ENCODE measurements around the gene AKAP17A.
"Not testable (repeated sequence)": the region's sequence is repeated elsewhere in the genome, so short reads cannot be mapped to it uniquely, and the experiment has no call there.

AKAP17A gene, protein sequence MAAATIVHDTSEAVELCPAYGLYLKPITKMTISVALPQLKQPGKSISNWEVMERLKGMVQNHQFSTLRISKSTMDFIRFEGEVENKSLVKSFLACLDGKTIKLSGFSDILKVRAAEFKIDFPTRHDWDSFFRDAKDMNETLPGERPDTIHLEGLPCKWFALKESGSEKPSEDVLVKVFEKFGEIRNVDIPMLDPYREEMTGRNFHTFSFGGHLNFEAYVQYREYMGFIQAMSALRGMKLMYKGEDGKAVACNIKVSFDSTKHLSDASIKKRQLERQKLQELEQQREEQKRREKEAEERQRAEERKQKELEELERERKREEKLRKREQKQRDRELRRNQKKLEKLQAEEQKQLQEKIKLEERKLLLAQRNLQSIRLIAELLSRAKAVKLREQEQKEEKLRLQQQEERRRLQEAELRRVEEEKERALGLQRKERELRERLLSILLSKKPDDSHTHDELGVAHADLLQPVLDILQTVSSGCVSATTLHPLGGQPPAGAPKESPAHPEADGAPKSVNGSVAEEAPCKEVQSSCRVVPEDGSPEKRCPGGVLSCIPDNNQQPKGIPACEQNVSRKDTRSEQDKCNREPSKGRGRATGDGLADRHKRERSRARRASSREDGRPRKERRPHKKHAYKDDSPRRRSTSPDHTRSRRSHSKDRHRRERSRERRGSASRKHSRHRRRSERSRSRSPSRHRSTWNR

DNA sequence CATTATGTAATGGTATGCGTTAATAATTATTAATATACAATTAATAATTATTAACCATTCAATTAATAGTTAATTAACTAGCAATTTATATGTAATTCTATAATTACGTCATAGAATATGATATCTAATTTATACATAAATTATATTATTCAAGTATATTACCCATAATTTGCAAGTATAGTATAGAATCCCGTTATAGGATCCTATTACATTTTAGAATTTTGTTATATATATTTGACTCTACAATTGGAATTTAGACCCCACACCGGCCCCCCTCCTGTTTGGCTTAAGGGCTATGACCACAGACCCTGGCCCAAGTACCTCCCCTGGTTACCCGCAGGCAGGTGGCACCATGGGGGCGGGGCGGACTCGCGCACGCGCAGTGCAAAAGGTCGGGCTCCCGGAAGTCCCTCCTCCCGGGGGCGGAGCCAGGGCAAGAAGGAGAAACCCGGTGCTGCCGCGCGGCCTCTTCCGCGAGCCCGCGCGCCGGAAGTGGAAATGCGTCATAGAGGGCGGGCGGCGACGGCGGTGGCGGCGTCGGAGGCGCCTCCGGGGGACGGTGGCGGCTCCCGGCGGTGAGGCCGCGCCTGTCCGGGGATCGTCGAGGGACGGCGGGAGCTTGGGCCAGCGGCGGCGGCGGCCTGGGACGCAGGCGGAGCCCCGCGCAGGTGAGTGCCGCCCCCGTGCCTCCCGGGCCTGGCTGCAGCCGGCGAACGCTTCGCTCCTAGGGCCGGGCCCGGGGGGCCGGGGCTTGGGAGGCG lies at the start of gene AKAP17A:
TSS of gene AKAP17A (plus strand) at position 503 of the 761 bp plus-strand sequence. CDS start 1,859 bp downstream, outside the sequence.
- peak; percentile 94 to 98 (median 98) for DNase-seq (ENCODE audit: low read depth in 4 of 4, low spot score in 1 of 4)

DNA sequence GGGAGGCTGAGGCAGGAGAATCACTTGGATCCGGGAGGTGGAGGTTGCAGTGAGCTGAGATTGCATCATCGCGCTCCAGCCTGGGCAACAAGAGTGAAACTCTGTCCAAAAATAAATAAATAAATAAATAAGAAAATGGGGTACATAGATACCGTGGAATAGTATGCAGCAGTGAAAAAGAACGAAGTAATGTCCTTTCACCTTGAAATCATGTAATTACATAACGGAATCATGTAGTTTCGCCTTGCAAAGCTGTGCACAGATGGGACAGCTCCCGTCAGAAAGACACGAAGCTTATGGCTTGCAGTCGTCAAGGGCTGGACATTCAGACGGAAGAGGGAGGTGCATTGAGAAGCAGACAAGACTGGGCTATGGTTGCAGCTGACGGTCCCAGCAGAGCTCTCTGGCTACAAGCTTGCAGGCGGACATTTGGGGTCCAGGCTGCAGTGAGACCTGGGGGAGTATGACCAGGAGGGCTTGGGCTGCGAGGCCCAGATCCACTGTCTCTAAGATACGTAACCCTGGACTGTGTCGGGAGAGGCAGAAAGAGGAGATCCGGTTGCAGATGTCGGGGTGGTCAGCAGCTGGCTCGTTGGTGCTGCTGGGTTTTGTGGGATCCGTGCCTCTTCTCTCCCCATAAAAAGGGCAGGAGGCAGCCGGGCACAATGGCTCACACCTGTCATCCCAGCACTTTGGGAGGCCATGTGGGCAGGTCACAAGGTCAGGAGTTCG lies 48.2 kb upstream of the AKAP17A start:
- DNase-seq (ENCODE audit: low read depth in 4 of 4, low spot score in 1 of 4) = no peak

DNA sequence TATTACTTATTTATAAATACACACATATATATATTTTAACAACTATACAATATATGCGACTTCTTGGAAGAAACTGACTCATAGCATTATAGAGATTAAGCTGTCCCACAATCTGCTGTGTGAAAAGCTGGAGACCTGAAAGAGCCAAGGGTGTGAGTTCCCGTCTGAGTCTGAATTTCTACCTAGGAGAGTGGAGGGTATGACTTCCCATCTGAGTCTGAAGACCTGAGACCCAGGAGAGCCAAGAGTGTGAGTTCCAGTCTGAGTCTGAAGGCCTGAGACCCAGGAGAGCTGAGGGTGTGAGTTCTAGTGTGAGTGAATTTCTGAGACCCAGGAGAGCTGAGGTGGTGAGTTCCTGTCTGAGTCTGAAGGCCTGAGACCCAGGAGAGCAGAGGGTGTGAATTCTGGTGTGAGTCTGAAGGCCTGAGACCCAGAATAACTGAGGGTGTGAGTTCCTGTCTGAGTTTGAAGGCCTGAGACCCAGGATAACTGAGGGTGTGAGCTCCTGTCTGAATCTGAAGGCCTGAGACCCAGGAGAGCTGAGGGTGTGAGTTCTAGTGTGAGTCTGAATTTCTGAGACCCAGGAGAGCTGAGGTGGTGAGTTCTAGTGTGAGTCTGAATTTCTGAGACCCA lies 45.5 kb upstream of the AKAP17A start:
- DNase-seq (ENCODE audit: low read depth in 4 of 4, low spot score in 1 of 4) = no peak

DNA sequence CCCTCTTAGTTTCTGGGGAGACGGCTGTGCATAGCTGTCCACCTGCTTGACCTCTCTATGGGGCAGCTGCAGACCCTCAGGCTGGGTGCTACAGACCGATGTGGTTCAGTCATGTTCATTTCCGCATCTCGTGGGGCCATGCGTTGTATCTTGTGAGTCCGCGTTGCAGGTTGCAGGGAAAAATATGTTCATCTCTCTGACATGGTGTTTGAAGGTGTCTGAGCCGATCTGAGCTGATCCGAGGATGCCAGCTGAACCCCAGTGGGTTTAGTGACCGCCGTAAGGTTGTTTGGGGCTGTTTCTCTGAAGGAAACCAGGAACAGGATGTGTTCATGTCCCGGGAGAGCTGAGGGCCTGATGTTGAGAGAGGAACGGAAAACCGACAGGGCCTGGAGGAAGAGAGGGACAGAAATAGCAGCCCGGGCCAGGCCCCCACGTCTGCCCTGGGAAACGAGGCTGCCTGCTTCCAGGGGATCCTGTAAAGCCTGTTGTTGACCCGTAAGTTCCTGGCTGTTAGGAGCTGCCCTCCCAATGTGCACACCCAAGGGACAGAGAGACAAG lies 44.6 kb upstream of the AKAP17A start:
- DNase-seq (ENCODE audit: low read depth in 4 of 4, low spot score in 1 of 4) = no peak

DNA sequence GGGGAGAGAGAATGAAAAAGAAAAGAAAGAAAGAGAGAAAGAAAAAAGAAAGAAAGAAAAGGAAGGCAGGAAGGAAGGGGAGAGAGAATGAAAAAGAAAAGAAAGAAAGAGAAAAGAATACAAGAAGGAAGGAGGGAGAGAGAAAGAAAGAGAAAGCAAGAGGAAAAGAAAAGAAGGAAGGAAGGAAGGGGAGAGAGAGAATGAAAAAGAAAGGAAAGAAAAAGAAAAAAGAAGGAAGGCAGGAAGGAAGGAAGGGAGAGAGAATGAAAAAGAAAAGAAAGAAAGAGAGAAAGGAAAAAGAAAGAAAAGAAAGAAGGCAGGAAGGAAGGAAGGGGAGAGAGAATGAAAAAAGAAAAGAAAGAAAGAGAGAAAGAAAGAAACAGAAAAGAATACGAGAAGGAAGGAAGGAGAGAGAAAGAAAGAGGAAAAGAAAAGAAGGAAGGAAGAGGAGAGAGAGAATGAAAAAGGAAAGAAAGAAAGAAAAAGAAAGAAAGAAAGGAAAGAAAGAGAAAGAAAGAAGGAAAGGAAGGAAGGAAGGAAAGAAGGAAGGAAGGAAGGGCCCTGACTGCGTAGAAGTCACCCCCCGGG lies 39.4 kb upstream of the AKAP17A start:
- no peak for DNase-seq (ENCODE audit: low read depth in 4 of 4, low spot score in 1 of 4)

DNA sequence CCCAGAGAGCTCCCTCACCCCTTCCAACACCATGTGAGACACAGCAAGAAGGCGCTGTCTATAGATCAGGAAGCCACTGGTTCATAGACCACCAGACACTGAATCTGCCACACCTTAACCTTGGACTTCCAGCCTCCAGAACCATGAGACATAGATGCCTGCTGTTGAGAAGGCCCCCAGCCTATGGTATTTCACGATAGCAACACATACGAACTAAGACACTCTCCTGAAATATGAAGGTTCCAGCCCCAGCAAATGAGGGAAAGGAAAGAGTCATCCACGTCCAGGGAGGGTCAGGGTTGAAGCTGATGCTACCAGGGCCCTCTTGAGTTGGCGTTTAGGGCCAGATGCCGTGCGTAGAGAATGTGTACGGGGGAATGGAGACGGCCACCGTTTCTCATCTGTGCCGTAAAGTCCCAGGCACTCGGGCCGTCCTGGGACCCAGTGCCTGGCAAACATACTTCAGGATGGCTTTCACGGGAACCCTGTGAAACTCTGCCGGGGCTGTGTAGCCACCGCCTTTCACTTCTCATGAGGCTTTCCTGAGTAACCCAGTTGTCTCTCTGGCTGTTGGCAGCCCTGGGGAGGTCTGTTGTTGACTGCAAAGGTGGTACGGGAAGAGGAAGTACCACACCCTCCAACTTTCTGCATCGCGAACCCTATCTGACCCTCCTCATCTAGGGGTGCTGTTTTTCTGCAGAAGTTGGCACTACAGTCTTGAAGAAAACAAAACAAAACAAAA lies 36.8 kb upstream of the AKAP17A start:
- no peak for DNase-seq (ENCODE audit: low read depth in 4 of 4, low spot score in 1 of 4)

DNA sequence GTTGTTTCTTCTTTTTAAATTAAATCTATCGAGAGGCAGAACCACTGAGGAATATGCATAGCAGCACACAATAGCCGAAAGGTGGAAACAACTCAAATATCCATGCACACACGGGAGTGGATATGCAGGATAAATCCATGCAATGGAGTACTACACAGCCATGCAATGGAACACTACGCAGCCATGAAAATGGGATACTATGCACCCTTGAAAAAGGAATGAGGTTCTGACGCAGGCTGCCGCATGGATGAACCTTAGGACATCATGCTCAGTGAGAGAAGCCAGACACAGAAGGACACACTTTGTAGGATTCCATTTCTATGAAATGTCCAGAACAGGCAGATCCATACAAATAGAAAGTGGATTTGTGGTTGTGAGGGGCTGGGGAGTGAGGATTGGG lies 36.0 kb upstream of the AKAP17A start:
- no peak for DNase-seq (ENCODE audit: low read depth in 4 of 4, low spot score in 1 of 4)

DNA sequence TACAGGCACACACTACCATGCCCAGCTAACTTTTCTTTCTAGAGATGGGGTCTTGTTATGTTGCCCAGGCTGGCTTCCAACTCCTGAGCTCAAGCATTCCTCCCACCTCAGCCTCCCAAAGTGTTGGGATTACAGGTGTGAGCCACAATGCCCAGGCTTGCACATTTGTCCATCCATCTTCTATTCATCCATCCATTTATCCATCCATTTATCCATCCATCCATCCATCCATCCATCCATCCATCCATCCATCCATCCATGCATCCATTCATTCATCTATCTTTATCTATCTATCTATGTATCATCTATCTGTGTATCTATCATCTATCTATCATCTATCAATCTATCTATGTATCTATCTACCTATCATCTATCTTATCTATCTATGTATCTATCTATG lies 34.0 kb upstream of the AKAP17A start:
- DNase-seq (ENCODE audit: low read depth in 4 of 4, low spot score in 1 of 4) = not testable (repeated sequence)

DNA sequence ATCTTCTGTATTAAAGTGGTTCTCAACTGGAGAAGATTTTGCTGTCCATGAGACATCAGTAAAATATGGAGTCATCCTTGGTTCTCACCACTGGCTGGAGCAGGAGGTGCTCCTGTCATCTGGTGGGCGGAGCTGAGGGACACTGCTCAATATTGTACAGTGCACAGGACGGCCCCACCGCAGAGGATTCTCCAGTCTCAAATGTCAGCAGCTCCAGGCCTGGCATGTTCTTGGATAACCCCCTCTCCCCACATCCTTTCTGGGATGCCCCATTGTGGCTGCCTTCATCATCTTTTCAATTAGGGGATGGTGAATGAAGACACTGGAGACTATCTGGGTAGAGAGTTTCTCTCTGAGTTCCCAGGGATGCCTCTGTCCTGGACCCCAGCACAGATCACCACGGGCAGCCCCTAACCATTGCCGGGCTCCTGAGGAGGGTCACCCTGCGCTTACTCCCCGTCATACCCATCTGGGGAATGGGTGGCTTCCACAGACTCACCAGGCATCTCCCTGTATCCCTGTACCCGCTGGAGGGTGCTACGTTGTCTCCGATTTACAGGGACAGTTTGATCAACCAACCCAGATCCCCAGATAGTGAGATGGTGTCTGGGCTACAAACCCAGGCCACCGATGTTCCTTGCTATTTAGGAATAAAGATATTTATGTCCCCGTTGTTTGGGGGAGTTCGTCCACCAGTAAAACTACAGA lies 32.5 kb upstream of the AKAP17A start:
- no peak for DNase-seq (ENCODE audit: low read depth in 4 of 4, low spot score in 1 of 4)

DNA sequence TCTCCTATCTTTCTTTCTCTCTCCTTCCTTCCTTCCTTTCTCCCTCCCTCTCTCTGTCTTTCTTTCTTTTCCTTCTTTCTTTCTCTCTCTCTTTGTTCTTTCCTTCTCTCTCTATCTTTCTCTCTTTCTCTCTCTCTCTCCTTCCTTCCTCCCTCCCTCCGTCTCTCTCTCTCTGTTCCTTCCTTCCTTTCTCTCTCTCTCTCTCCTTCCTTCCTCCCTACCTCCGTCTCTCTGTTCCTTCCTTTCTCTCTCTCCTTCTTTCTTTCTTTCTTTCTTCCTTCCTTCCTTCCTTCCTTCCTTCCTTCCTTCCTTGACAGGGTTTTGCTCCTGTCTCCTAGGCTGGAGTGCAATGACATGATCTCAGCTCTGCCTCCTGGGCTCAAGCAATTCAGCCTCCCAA lies 30.2 kb upstream of the AKAP17A start:
- DNase-seq (ENCODE audit: low read depth in 4 of 4, low spot score in 1 of 4) = no peak

DNA sequence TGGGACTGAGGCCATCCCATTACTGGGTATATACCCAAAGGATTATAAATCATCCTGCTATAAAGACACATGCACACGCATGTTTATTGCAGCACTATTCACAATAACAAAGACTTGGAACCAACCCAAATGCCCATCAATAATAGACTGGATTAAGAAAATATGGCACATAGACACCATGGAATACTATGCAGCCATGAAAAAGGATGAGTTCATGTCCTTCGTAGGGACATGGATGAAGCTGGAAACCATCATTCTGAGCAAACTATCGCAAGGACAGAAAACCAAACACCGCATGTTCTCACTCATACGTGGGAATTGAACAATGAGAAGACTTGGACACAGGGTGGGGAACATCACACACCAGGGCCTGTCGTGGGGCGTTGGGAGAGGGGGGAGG lies 27.3 kb upstream of the AKAP17A start:
- not testable (repeated sequence) for DNase-seq (ENCODE audit: low read depth in 4 of 4, low spot score in 1 of 4)

DNA sequence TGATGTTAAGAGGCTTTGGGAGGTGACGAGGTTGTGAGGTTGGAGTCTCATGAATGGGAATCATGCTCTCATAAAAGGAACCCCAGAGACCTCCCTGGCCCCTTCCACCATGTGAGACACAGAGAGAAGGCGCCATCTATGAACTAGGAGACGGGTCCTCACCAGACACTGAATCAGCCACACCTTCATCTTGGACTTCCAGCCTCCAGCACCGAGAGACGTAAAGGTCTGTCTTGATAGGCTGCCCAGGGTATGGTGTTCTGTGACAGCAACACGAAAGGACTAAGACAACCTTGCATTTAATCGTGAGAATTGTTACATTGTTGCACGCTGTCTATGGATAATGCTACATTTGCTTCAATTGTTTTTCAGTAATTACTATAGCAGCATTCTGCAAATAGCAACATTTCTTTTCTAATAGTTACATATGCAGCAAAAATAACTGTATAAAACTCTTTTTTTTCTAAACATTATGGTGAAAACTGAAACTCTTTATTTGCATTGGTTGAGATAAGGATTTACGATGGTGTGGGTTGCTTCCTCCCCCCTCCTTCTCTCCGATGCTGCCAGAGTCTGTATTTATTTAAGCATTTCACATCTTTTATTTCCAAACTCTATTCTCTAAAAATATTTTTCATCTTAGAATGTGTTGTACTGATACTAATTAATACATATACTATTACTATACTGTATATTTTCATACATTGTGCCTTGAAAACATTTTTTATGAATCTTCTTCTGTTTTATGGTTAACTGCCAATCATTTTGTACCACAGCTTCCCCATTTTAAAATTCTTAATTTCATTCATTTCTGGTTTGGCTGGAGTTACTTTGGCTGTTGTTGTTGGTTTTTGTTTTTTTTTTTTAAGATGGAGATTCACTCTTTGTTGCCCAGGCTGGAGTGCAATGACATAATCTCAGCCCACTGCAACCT lies 26.4 kb upstream of the AKAP17A start:
- no peak for DNase-seq (ENCODE audit: low read depth in 4 of 4, low spot score in 1 of 4)

DNA sequence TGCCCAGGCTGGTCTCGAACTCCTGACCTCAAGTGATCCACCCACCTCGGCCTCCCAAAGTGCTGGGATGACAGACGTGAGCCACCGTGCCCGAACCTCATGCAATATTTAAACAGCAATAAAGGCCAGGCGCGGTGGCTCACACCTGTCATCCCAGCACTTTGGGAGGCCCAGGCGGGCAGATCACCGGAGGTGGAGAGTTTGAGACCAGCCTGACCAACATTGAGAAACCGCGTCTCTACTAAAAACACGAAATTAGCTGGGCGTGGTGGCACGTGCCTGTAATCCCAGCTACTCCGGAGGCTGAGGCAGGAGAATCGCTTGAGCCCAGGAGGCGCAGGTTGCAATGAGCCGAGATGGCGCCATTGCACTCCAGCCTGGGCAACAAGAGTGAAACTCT lies 17.2 kb upstream of the AKAP17A start:
- DNase-seq (ENCODE audit: low read depth in 4 of 4, low spot score in 1 of 4) = not testable (repeated sequence)

DNA sequence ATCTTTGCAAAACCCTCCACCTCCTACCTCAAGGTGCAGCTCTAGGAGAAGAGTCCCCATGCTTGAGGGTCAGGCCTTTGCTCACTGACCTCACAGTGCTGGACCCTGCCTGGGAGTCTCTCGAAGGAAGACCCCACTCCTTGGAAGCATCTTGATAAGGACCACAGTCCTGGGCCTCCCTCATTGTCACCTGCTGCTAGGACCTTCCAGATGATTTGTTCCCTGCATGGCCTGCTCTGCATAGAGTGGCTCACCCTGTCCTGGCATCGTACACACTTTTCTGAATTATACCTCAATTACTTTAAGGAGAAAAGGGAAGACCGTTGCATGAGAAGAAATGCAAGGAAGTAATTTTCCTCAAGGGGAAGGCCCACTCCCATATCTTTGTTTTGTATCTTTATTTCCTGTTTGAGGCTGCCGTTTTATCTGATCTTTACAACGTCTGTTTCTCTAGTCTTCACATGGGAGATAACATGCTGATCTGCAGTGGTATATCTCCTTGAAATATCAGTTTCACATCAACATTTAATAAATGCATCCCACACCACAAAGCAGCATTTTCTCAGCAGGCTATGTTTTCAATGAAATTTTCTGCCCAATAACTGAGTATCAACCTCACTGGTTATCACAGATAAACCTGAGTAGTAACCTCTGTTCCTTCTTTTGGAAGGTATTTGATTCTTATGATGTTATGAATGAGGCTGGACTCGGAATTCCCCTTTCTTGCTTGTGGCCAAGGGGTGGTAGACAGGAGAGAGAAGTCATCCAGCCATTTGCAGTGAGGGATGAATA lies 15.0 kb upstream of the AKAP17A start:
- DNase-seq (ENCODE audit: low read depth in 4 of 4, low spot score in 1 of 4) = no peak

DNA sequence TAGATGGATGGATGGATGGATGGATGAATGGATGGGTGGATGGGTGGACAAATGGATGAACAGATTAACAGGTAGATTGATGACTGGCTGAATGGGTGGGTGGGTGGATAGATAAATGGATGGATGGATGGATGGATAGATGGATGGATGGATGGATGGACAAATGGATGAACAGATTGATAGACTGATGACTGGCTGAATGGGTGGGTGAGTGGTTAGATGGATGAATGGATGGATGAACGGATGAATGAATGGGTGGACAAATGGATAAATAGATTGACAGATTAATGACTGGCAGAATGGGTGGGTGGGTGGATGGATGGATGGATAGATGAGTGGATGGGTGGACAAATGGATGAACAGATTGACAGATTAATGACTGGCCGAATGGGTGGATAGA lies 13.6 kb upstream of the AKAP17A start:
- DNase-seq (ENCODE audit: low read depth in 4 of 4, low spot score in 1 of 4) = no peak

DNA sequence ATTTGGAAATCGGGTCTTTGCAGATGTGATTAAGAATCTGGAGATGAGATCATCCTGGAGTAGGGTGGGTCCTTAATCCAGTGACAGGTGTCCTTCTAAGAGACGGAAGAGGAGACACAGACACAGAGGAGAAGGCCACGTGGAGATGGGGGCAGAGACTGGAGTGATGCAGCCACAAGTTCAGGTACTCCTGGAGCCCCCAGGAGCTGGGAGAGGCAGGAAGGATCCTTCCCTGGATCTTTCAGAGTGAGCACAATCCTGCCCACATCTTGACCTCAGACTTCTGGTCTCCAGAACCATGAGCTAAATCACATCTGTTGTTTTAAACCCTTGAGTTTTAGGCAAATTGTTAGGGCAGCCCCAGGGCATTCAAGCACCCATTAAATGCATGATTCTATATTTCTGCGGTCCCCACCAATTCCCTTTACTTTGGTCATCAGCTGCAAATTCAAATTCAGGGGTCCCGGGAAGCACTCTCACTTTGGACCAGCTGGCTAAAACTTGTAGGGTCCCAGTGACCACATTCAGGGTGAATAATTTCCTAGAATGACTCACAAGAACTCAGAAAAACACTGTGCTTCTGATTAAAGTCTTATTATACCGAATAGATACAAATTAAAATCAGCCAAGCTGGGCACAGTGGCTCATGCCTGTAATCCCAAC lies 12.8 kb upstream of the AKAP17A start:
- no peak for DNase-seq (ENCODE audit: low read depth in 4 of 4, low spot score in 1 of 4)

Measured in stimulated activated CD4-positive, alpha-beta T cell treated with anti-CD3 and anti-CD28 coated beads, Interleukin-1b, Interleukin-23, amount 100 ng/mL, for 24 hours (primary cell).